IMR-90 (cell line): ENCODE measurements around the gene HPS4. TPM values are rescaled to one million over a fixed set of nuclear protein-coding genes. Genes with fewer than 3 reads are reported as not detected.

Experiments
- ATAC-seq: fragments of 200-7000 bp; cut with Tn5 transposase; 2 replicates; pipeline ENCODE4 v1.9.1; 2020; ENCODE audit warnings: low read depth, mild to moderate bottlenecking, moderate library complexity
- BruUV-seq: library from RNA; stranded (reverse); fragments of 400-500 nt; replicated peaks from 2 replicates; lab custom pipeline; 2021; lab: Mats Ljungman, UMichigan
- CTCF ChIA-PET: fragments of 300-600 bp; formaldehyde crosslinking; extraction: SDS; loops from one replicate; lab custom pipeline; 2021; ENCODE audit warnings: antibody characterized with exemption; lab: Yijun Ruan, JAX
- POLR2A ChIA-PET: fragments of 300-600 bp; sonication (Branson Sonifier 250); formaldehyde crosslinking; loops from one replicate; lab custom pipeline; 2022; ENCODE audit warnings: antibody characterized with exemption; ENCODE audit not compliant: unreplicated experiment; lab: Charles Lee
- DNase-seq: peaks from one replicate; pipeline ENCODE4 v3.0.0; 2013
- H2AFZ ChIP-seq: replicated peaks from 2 replicates; pipeline ENCODE3; 2013; ENCODE audit warnings: low read length, mild to moderate bottlenecking; ENCODE audit not compliant: poor library complexity
- H2AK5ac ChIP-seq: 2 replicates; pipeline ENCODE4 v1.6.1; 2013; ENCODE audit warnings: low read depth, low read length, inconsistent platforms
- H2AK9ac ChIP-seq: replicated peaks from 2 replicates; pipeline ENCODE3; 2013; ENCODE audit warnings: mild to moderate bottlenecking, low read depth, low read length, moderate library complexity; ENCODE audit not compliant: poor library complexity
- H2BK120ac ChIP-seq: 2 replicates; pipeline ENCODE4 v1.6.1; 2013; ENCODE audit warnings: low read depth, low read length, inconsistent platforms
- H2BK15ac ChIP-seq: 3 replicates; pipeline ENCODE4 v1.6.1; 2013; ENCODE audit warnings: low read depth, low read length, inconsistent platforms
- H2BK20ac ChIP-seq: 2 replicates; pipeline ENCODE4 v1.6.1; 2013; ENCODE audit warnings: low read depth, mild to moderate bottlenecking, inconsistent platforms, low read length, moderate library complexity
- H2BK5ac ChIP-seq: 2 replicates; pipeline ENCODE4 v1.6.1; 2013; ENCODE audit warnings: mild to moderate bottlenecking, low read depth, low read length, inconsistent platforms; ENCODE audit not compliant: poor library complexity, severe bottlenecking
- H3K14ac ChIP-seq: replicated peaks from 2 replicates; pipeline ENCODE4 v1.6.1; 2013; ENCODE audit warnings: low read depth, low read length, inconsistent platforms
- H3K18ac ChIP-seq: 2 replicates; pipeline ENCODE4 v1.6.1; 2013; ENCODE audit warnings: low read depth, low read length, control low read depth
- H3K23ac ChIP-seq: 2 replicates; pipeline ENCODE4 v1.6.1; 2013; ENCODE audit warnings: low read depth, low read length, inconsistent platforms
- H3K27ac ChIP-seq: 2 replicates; pipeline ENCODE4 v1.5.1; 2013; ENCODE audit warnings: mild to moderate bottlenecking, control low read depth, low read length; ENCODE audit not compliant: insufficient read depth
- H3K27me3 ChIP-seq: 2 replicates; pipeline ENCODE4 v1.6.1; 2013; ENCODE audit warnings: low read length; ENCODE audit not compliant: control insufficient read depth, insufficient read depth
- H3K36me3 ChIP-seq: 2 replicates; pipeline ENCODE4 v1.6.1; 2013; ENCODE audit warnings: low read length, mixed read lengths; ENCODE audit not compliant: control insufficient read depth, insufficient read depth
- H3K4ac ChIP-seq: 2 replicates; pipeline ENCODE4 v1.6.1; 2013; ENCODE audit warnings: low read depth, low read length, inconsistent platforms
- H3K4me1 ChIP-seq: 2 replicates; pipeline ENCODE4 v1.6.1; 2013; ENCODE audit warnings: low read length, mixed read lengths; ENCODE audit not compliant: control insufficient read depth, insufficient read depth
- H3K4me2 ChIP-seq: 2 replicates; pipeline ENCODE4 v1.6.1; 2013; ENCODE audit warnings: low read depth, mild to moderate bottlenecking, control low read depth, low read length, moderate library complexity
- H3K4me3 ChIP-seq: 2 replicates; pipeline ENCODE4 v1.5.1; 2013; ENCODE audit warnings: low read depth, mild to moderate bottlenecking, control low read depth, low read length, moderate library complexity; ENCODE audit not compliant: insufficient read depth
- H3K56ac ChIP-seq: 2 replicates; pipeline ENCODE4 v1.6.1; 2013; ENCODE audit warnings: low read length, inconsistent platforms; ENCODE audit not compliant: insufficient read depth; ENCODE audit errors: extremely low read depth
- H3K79me1 ChIP-seq, 2 experiments: 2 replicates each; pipeline ENCODE4 v1.6.1; 2013; ENCODE audit warnings: low read length in 2 of 2, inconsistent platforms in 1 of 2, low read depth in 1 of 2
- H3K9ac ChIP-seq: 2 replicates; pipeline ENCODE4 v1.6.1; 2013; ENCODE audit warnings: low read depth, low read length, control low read depth
- H3K9me1 ChIP-seq: 2 replicates; pipeline ENCODE4 v1.6.1; 2013; ENCODE audit warnings: low read length, inconsistent platforms; ENCODE audit not compliant: insufficient read depth
- H3K9me3 ChIP-seq: 2 replicates; pipeline ENCODE4 v1.6.1; 2013; ENCODE audit warnings: low read length; ENCODE audit not compliant: control insufficient read depth, insufficient read depth
- H4K20me1 ChIP-seq: 2 replicates; pipeline ENCODE4 v1.6.1; 2013; ENCODE audit warnings: low read length, inconsistent platforms; ENCODE audit not compliant: insufficient read depth
- H4K5ac ChIP-seq: 2 replicates; pipeline ENCODE4 v1.6.1; 2013; ENCODE audit warnings: mild to moderate bottlenecking, low read depth, low read length, control low read depth
- H4K8ac ChIP-seq, 2 experiments: 2 replicates each; pipeline ENCODE4 v1.6.1; 2013; ENCODE audit warnings: low read depth in 2 of 2, low read length in 2 of 2, control low read depth in 1 of 2, inconsistent platforms in 1 of 2
- H4K91ac ChIP-seq: 2 replicates; pipeline ENCODE4 v1.6.1; 2013; ENCODE audit warnings: low read depth, low read length, inconsistent platforms; ENCODE audit not compliant: insufficient read depth
- BHLHE40 ChIP-seq: fragments of 150-350 bp; IDR thresholded peaks from 2 replicates; pipeline ENCODE4 v1.6.1; 2016; ENCODE audit warnings: mild to moderate bottlenecking, low read depth, low read length
- CEBPB ChIP-seq: IDR thresholded peaks from 2 replicates; pipeline ENCODE4 v1.6.1; 2012; ENCODE audit warnings: low read depth, low read length, improper control_type of control experiment
- CHD1 ChIP-seq: IDR thresholded peaks from 2 replicates; pipeline ENCODE4 v1.6.1; 2012; ENCODE audit warnings: low read depth, low read length, improper control_type of control experiment
- CTCF ChIP-seq: conservative IDR thresholded peaks from 2 replicates; pipeline ENCODE4 v1.5.1; 2012; ENCODE audit warnings: mild to moderate bottlenecking, low read depth, low read length, improper control_type of control experiment
- ELK1 ChIP-seq: fragments of 150-350 bp; IDR thresholded peaks from 2 replicates; pipeline ENCODE4 v1.6.1; 2016; ENCODE audit warnings: low read depth, mild to moderate bottlenecking, low read length, moderate library complexity, borderline replicate concordance
- FOS ChIP-seq: fragments of 150-350 bp; IDR thresholded peaks from 2 replicates; pipeline ENCODE4 v1.6.1; 2016; ENCODE audit warnings: low read depth, low read length
- MAFK ChIP-seq: IDR thresholded peaks from 2 replicates; pipeline ENCODE4 v1.6.1; 2012; ENCODE audit warnings: low read depth, low read length, improper control_type of control experiment
- MAZ ChIP-seq: IDR thresholded peaks from 2 replicates; pipeline ENCODE4 v1.6.1; 2012; ENCODE audit warnings: low read depth, mild to moderate bottlenecking, low read length, improper control_type of control experiment, moderate library complexity, borderline replicate concordance
- MXI1 ChIP-seq: IDR thresholded peaks from 2 replicates; pipeline ENCODE4 v1.6.1; 2012; ENCODE audit warnings: low read depth, mild to moderate bottlenecking, low read length, moderate library complexity, borderline replicate concordance
- RAD21 ChIP-seq: IDR thresholded peaks from 2 replicates; pipeline ENCODE4 v1.6.1; 2012; ENCODE audit warnings: low read length, improper control_type of control experiment
- RCOR1 ChIP-seq: IDR thresholded peaks from 2 replicates; pipeline ENCODE4 v1.6.1; 2012; ENCODE audit warnings: mild to moderate bottlenecking, low read length, improper control_type of control experiment; ENCODE audit not compliant: insufficient replicate concordance
- RFX5 ChIP-seq: IDR thresholded peaks from 2 replicates; pipeline ENCODE4 v1.8.0; 2012; ENCODE audit warnings: low read depth, mild to moderate bottlenecking, low read length, moderate library complexity
- SMC3 ChIP-seq: fragments of 150-350 bp; IDR thresholded peaks from 2 replicates; pipeline ENCODE4 v1.6.1; 2016; ENCODE audit warnings: low read depth, mild to moderate bottlenecking, antibody characterized with exemption, low read length, moderate library complexity
- USF2 ChIP-seq: fragments of 150-350 bp; IDR thresholded peaks from 2 replicates; pipeline ENCODE4 v1.6.1; 2017; ENCODE audit warnings: mild to moderate bottlenecking, antibody characterized with exemption, low read length, low read depth
- WGBS, 2 experiments: methylation state at CpG; one replicate each; pipeline versions ENCODE4 v1.1.5 to v1.1.7; 2013; ENCODE audit warnings: missing lambda C conversion rate in 2 of 2; ENCODE audit not compliant: insufficient read length in 1 of 2; ENCODE audit errors: extremely low coverage in 2 of 2; 5-methylcytosine and 5-hydroxymethylcytosine counted together
- dilution Hi-C: fragments of 300-500 bp; cut with HindIII; formaldehyde crosslinking; loops from one replicate; pipeline ENCODE4 v1.14.3; 2018; ENCODE audit warnings: low sequenced_read_pairs; ENCODE audit not compliant: unreplicated experiment
- in situ Hi-C: fragments of 300-500 bp; cut with MboI; formaldehyde crosslinking; loops from 3 replicates; pipeline ENCODE4 v1.14.3; 2019; ENCODE audit warnings: low sequenced_read_pairs, inconsistent platforms, mixed read lengths
- intact Hi-C: fragments of 100-400 bp; cut with micrococcal nuclease; formaldehyde crosslinking; loops from 2 replicates; pipeline ENCODE4 v1.10.0; 2022
- polyA plus RNA-seq, 3 experiments: library from polyadenylated mRNA; depleted of rRNA; stranded (reverse); fragments of >200 nt; gene quantifications; 2 replicates each; pipeline ENCODE4 v1.2.3, GENCODE V29; 2012; ENCODE audit warnings: low replicate concordance in 1 of 3
- total RNA-seq: library from RNA; depleted of rRNA; stranded (reverse); fragments of >200 nt; gene quantifications from 2 replicates; pipeline ENCODE4 v1.2.3, GENCODE V29; 2012

HPS4 gene
- total and polyA plus RNA-seq, 2 of the 4 experiments (the other 2 are of a cell fraction) = 15.8 to 19.0 TPM

GRCh38 chr22:26479043-26479791 lies 4.4 kb downstream of the HPS4 start:
- no peak overlapping the region for H2BK20ac ChIP-seq
- no peak for TF ChIP-seq BHLHE40
- no peak for TF ChIP-seq FOS
- TF ChIP-seq MAZ = no peak
- no peak for TF ChIP-seq RCOR1
- TF ChIP-seq MAFK = no peak
- no peak for TF ChIP-seq USF2
- TF ChIP-seq RFX5 = no peak
- no peak for TF ChIP-seq ELK1
- TF ChIP-seq CEBPB = no peak
- no peak for TF ChIP-seq CTCF
- no peak for TF ChIP-seq CHD1
- no peak for TF ChIP-seq SMC3
- no peak for TF ChIP-seq RAD21
- no peak for TF ChIP-seq MXI1
- ChIA-PET POLR2A (no interaction called here), CTCF (interaction anchor here (0.7 kb wide), 1 partner anchor 1968 kb away, joined by 3 read pairs; no protein-coding TSS in a partner anchor)
- H2AK9ac ChIP-seq = no peak overlapping the region
- no peak overlapping the region for H2AFZ ChIP-seq
- H4K91ac ChIP-seq = no peak overlapping the region
- dilution Hi-C loops = no loop called here
- intact Hi-C loops = no loop called here
- H4K8ac ChIP-seq = no peak overlapping the region
- no peak overlapping the region for H3K4me3 ChIP-seq
- H3K14ac ChIP-seq = no peak overlapping the region
- peaks cover 3% of the 10 kb centered on the region; the same call in 1 of the 2 replicates for H3K9me1 ChIP-seq
- no peak overlapping the region for H3K23ac ChIP-seq
- no peak overlapping the region for H2BK5ac ChIP-seq
- WGBS, 2 experiments = no CpG with 5 or more reads among the region's 12 CpGs
- H3K9ac ChIP-seq = no peak overlapping the region
- no peak overlapping the region for H3K56ac ChIP-seq
- no peak overlapping the region for H3K4me2 ChIP-seq
- H3K36me3 ChIP-seq = peaks cover 12% of the 10 kb centered on the region
- no peaks in the 10 kb centered on the region for H4K20me1 ChIP-seq
- H3K27me3 ChIP-seq = no peaks in the 10 kb centered on the region
- in situ Hi-C loops = no loop called here
- H3K4ac ChIP-seq = no peak overlapping the region
- peaks cover 24 to 56% of the 10 kb centered on the region in 2 experiments for H3K79me1 ChIP-seq
- H2BK120ac ChIP-seq = no peak overlapping the region
- no peak overlapping the region for H4K5ac ChIP-seq
- ATAC-seq = no peak
- peaks cover 10% of the 10 kb centered on the region for H3K4me1 ChIP-seq
- no peak overlapping the region for H3K18ac ChIP-seq
- no peak overlapping the region for H2BK15ac ChIP-seq
- no peak overlapping the region for H2AK5ac ChIP-seq
- no peaks in the 10 kb centered on the region for H3K9me3 ChIP-seq
- H3K27ac ChIP-seq = no peak overlapping the region
- no peak for DNase-seq
- BruUV-seq = no TSS peak
